RWPE2 (cell line): ENCODE results near the gene TMUB1.
A peak's percentile ranks its signal among the peaks of the same experiment; 100 is the strongest.

Experiments
- ATAC-seq: fragments of 200-7000 bp; cut with Tn5 transposase; 3 replicates; pipeline ENCODE4 v1.9.1; 2021; ENCODE audit warnings: low read depth
- DNase-seq: peaks from one replicate; pipeline ENCODE4 v3.0.0-alpha.2; 2020; ENCODE audit warnings: low spot score
- H3K27ac ChIP-seq: fragments of 450-650 bp; 2 replicates; pipeline ENCODE4 v1.5.1; 2017; ENCODE audit warnings: mild to moderate bottlenecking; ENCODE audit not compliant: poor library complexity, severe bottlenecking
- H3K27me3 ChIP-seq: fragments of 250-450 bp; sonication (Bioruptor Pico); 2 replicates; pipeline ENCODE4 v1.5.1; 2021; ENCODE audit warnings: mild to moderate bottlenecking, moderate library complexity; ENCODE audit not compliant: insufficient read depth, poor library complexity, severe bottlenecking
- H3K36me3 ChIP-seq: fragments of 250-450 bp; sonication (Bioruptor Pico); 2 replicates; pipeline ENCODE4 v1.5.1; 2020; ENCODE audit warnings: low read depth, mild to moderate bottlenecking, moderate library complexity
- H3K4me1 ChIP-seq: fragments of 250-450 bp; sonication (Bioruptor Pico); 2 replicates; pipeline ENCODE4 v1.5.1; 2021; ENCODE audit warnings: mild to moderate bottlenecking, moderate library complexity; ENCODE audit not compliant: insufficient read depth, poor library complexity, severe bottlenecking
- H3K4me3 ChIP-seq: fragments of 250-450 bp; sonication (Bioruptor Pico); 2 replicates; pipeline ENCODE4 v1.5.1; 2021; ENCODE audit warnings: mild to moderate bottlenecking, moderate library complexity; ENCODE audit not compliant: severe bottlenecking
- H3K9me3 ChIP-seq: fragments of 250-450 bp; sonication (Bioruptor Pico); 2 replicates; pipeline ENCODE4 v1.5.1; 2021; ENCODE audit warnings: mild to moderate bottlenecking, moderate library complexity; ENCODE audit not compliant: severe bottlenecking
- TF ChIP-seq, protein P1 (sequence below): fragments of 450-650 bp; IDR thresholded peaks from one replicate; pipeline ENCODE4 v1.5.1; 2017; ENCODE audit warnings: mild to moderate bottlenecking, moderate library complexity; ENCODE audit not compliant: poor library complexity, severe bottlenecking

TMUB1 gene

DNA sequence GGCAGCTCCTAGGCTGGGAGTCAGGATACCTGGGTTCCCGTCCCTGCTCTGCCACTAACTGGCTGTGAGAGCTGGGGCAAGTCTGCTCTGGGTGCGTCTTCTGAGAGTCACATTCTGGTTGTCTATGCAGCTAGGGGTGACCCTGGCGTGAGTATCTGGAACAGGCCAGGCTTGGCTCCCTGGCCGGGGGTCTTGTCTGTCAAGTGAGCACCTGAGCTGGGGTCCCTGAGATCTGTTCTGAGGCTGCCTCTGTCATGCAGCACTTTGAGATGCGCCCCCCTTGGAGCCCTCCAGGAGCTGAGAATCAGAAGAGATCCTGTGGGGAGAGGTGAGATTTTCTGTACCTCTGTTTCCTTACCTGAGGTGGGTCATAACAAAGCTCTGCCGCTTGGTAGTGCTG is 10.5 kb upstream of the TMUB1 start:
- DNase-seq (peak; percentile 51), ATAC-seq (no peak)
- Histone ChIP-seq H3K4me1 (no peaks in the 10 kb centered on the region), H3K36me3 (peaks cover 39% of the 10 kb centered on the region), H3K4me3 (no peak overlapping the region), H3K9me3 (no peaks in the 10 kb centered on the region), H3K27me3 (no peaks in the 10 kb centered on the region), H3K27ac (no peak overlapping the region)
- TF ChIP-seq, protein P1, sequence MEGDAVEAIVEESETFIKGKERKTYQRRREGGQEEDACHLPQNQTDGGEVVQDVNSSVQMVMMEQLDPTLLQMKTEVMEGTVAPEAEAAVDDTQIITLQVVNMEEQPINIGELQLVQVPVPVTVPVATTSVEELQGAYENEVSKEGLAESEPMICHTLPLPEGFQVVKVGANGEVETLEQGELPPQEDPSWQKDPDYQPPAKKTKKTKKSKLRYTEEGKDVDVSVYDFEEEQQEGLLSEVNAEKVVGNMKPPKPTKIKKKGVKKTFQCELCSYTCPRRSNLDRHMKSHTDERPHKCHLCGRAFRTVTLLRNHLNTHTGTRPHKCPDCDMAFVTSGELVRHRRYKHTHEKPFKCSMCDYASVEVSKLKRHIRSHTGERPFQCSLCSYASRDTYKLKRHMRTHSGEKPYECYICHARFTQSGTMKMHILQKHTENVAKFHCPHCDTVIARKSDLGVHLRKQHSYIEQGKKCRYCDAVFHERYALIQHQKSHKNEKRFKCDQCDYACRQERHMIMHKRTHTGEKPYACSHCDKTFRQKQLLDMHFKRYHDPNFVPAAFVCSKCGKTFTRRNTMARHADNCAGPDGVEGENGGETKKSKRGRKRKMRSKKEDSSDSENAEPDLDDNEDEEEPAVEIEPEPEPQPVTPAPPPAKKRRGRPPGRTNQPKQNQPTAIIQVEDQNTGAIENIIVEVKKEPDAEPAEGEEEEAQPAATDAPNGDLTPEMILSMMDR, result no peak

DNA sequence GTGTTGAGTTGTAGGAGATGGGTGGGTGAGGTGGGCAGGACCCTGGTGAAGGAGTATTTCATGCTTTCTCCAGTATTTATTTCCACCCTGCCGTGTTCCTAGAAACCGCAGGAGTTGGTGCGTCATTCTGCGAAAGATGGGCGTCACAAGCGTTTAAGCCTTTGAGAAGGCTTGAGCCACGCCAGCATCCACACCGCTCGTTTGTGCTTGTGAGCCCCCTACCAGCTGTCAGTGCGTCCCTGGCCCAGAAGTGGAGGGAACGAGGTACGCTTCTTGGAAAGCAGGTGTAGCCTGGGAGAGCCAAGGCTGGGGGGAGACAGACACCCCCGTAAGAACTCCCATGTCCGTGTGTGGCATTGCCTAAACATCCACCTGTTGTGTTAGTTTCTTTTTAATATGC is 8.7 kb upstream of the TMUB1 start:
- no peaks in the 10 kb centered on the region for H3K9me3 ChIP-seq
- H3K4me1 ChIP-seq, result peaks cover 3% of the 10 kb centered on the region
- DNase-seq, result no peak
- no peaks in the 10 kb centered on the region for H3K27me3 ChIP-seq
- H3K4me3 ChIP-seq, result no peak overlapping the region
- peaks cover 34% of the 10 kb centered on the region for H3K36me3 ChIP-seq
- TF ChIP-seq, protein P1, result no peak
- no peak for ATAC-seq
- no peak overlapping the region for H3K27ac ChIP-seq

DNA sequence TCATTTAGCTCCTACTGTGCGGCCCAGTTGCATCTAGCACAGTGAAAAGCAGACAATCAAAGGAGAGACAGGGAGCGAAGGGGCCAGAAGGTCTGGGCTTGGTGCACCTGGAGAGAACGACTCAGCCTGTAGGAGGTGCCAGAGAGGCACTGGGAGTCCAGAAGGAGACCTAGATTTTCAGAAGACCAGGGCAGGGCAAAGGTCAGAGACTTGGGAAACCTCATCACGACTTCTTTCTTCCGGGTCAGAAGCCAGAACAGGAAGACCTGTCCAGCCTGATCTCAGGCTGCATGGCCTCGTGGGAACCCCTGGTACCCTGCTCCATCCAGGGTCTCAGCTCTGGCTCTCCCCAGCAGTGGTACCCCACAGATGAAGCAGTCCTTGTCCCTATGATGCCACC is 8.1 kb upstream of the TMUB1 start:
- Histone ChIP-seq H3K36me3 (peaks cover 34% of the 10 kb centered on the region), H3K4me1 (peaks cover 3% of the 10 kb centered on the region), H3K27me3 (no peaks in the 10 kb centered on the region), H3K9me3 (no peaks in the 10 kb centered on the region), H3K27ac (no peak overlapping the region), H3K4me3 (no peak overlapping the region)
- DNase-seq (no peak), ATAC-seq (no peak)
- TF ChIP-seq, protein P1, result peak; percentile 26

DNA sequence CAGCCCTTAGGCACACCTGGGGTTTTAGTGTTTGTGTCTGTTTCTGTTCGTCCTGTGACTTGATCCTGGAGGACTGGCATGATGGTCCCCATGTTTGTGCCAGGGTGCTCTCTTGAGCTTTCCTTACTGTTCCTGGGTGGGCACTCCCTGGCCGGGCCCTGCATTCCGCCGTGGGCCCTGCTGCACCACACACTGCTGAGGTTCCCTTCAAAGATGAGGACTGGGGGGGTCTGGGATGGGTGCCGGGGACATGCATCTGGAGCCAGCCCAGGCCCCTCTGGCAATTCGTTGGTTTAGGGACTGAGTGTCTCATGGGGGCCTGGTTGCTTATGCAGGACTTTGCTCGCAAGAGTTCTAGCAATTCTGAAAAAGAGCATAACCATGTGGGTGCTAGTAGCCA is 7.7 kb upstream of the TMUB1 start:
- Histone ChIP-seq H3K36me3 (peaks cover 34% of the 10 kb centered on the region), H3K9me3 (no peaks in the 10 kb centered on the region), H3K4me3 (no peak overlapping the region), H3K27me3 (no peaks in the 10 kb centered on the region), H3K27ac (no peak overlapping the region), H3K4me1 (peaks cover 3% of the 10 kb centered on the region)
- TF ChIP-seq, protein P1, result no peak
- DNase-seq (no peak), ATAC-seq (no peak)

DNA sequence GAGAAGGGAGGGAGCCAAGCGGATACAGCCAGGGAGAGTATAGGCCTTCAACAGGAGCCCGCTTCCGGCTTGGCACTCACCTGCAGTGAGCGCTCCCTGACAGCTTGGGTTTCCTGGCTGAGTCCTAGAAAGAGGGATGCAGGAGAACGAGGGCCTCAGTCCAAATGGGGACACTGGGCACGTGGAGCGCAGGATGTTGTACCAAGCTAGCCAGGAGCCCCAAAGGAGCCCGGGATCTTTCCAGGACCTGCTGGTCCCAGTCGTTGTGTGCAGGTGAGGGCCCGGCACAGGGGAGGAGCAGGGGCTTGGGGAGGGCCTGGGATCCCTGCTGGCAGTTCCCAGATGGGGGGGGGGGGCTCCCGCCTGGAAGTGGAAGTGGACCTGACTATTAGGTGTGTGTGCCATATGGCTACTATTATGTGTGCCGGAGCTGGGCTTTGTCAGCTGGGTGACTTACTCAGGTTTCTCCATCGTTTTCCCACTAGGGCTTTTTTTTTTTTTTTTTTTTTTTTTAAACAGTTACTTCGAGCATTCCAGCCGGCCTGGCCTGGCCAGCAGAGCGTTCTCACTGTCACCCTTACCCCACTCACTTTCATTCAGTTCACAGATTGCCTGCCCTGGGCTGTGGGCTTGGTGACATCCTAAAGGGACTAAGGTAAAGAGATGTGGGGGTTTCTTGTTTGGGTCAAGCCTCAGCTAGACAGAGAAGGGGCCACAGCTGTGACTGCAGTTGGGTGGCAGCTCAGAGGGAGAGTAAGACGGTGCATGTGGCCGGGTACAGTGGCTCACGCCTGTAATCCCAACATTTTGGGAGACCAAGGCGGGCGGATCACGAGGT is 6.8 kb upstream of the TMUB1 start:
- TF ChIP-seq, protein P1, result no peak
- Histone ChIP-seq H3K36me3 (peaks cover 31% of the 10 kb centered on the region), H3K4me1 (peaks cover 3% of the 10 kb centered on the region), H3K27ac (peak overlapping the region; percentile 66), H3K27me3 (no peaks in the 10 kb centered on the region), H3K4me3 (no peak overlapping the region), H3K9me3 (no peaks in the 10 kb centered on the region)
- DNase-seq, result no peak
- ATAC-seq, result no peak
